WTC11 (cell line): ENCODE results near the gene KIRREL2. TPM values are rescaled to one million over a fixed set of nuclear protein-coding genes. Genes with fewer than 3 reads are reported as not detected.

Experiments used
- ATAC-seq: fragments of 200-7000 bp; cut with Tn5 transposase; 2 replicates; pipeline ENCODE4 v1.10.0; 2021; ENCODE audit warnings: mild to moderate bottlenecking, moderate library complexity
- CTCF ChIA-PET: fragments of 300-600 bp; sonication (Branson Sonifier 250); formaldehyde crosslinking; loops from one replicate; lab custom pipeline; 2021; ENCODE audit warnings: antibody characterized with exemption; lab: Charles Lee
- POLR2A ChIA-PET: fragments of 350-600 bp; sonication (Branson Sonifier 250); formaldehyde crosslinking; loops from one replicate; lab custom pipeline; 2021; ENCODE audit warnings: antibody characterized with exemption; lab: Charles Lee
- DNase-seq: peaks from one replicate; pipeline ENCODE4 v3.0.0; 2021; ENCODE audit warnings: low spot score
- H3K27ac Mint-ChIP-seq: 2 replicates; pipeline ENCODE4 v1.8.0; 2021; ENCODE audit warnings: mixed read lengths
- H3K27me3 Mint-ChIP-seq: 2 replicates; pipeline ENCODE4 v1.8.0; 2021; ENCODE audit warnings: low read depth, mild to moderate bottlenecking, moderate library complexity, mixed read lengths
- H3K36me3 Mint-ChIP-seq: 2 replicates; pipeline ENCODE4 v1.8.0; 2021; ENCODE audit warnings: mixed read lengths
- H3K4me1 Mint-ChIP-seq: 2 replicates; pipeline ENCODE4 v1.8.0; 2022; ENCODE audit warnings: mixed read lengths
- H3K4me3 Mint-ChIP-seq: 2 replicates; pipeline ENCODE4 v1.8.0; 2021; ENCODE audit warnings: mild to moderate bottlenecking, moderate library complexity, mixed read lengths
- H3K9me3 Mint-ChIP-seq: 2 replicates; pipeline ENCODE4 v1.8.0; 2021; ENCODE audit warnings: mixed read lengths
- CBFB ChIP-seq: sonication (generic); formaldehyde crosslinking; IDR thresholded peaks from 2 replicates; pipeline ENCODE4 v1.8.1; 2022; ENCODE audit warnings: mild to moderate bottlenecking, low read depth, missing genetic modification reagents
- E2F4 ChIP-seq: sonication (generic); formaldehyde crosslinking; IDR thresholded peaks from 2 replicates; pipeline ENCODE4 v1.8.1; 2022; ENCODE audit warnings: low read depth, mild to moderate bottlenecking, moderate library complexity, missing genetic modification reagents, borderline replicate concordance
- ELF4 ChIP-seq: sonication (generic); formaldehyde crosslinking; IDR thresholded peaks from 2 replicates; pipeline ENCODE4 v1.8.1; 2022; ENCODE audit warnings: low read depth, mild to moderate bottlenecking, moderate library complexity, missing genetic modification reagents
- FOXP4 ChIP-seq: sonication (generic); formaldehyde crosslinking; IDR thresholded peaks from 2 replicates; pipeline ENCODE4 v1.8.0; 2022; ENCODE audit warnings: mild to moderate bottlenecking, missing genetic modification reagents
- GABPB1 ChIP-seq: sonication (generic); formaldehyde crosslinking; IDR thresholded peaks from 2 replicates; pipeline ENCODE4 v1.8.1; 2023; ENCODE audit warnings: mild to moderate bottlenecking, missing genetic modification reagents
- GRHL2 ChIP-seq: fragments of 250-450 bp; sonication (Bioruptor Pico); IDR thresholded peaks from 2 replicates; pipeline ENCODE4 v1.8.0; 2022; ENCODE audit warnings: mild to moderate bottlenecking, moderate library complexity; ENCODE audit not compliant: insufficient replicate concordance, severe bottlenecking
- IRF1 ChIP-seq: sonication (generic); formaldehyde crosslinking; IDR thresholded peaks from 2 replicates; pipeline ENCODE4 v1.8.0; 2023; ENCODE audit warnings: missing genetic modification reagents
- JUN ChIP-seq: sonication (generic); formaldehyde crosslinking; IDR thresholded peaks from 2 replicates; pipeline ENCODE4 v1.8.0; 2023; ENCODE audit warnings: mild to moderate bottlenecking, missing genetic modification reagents
- KAT7 ChIP-seq: sonication (generic); formaldehyde crosslinking; IDR thresholded peaks from 2 replicates; pipeline ENCODE4 v1.8.1; 2023; ENCODE audit warnings: missing genetic modification reagents, mild to moderate bottlenecking, borderline replicate concordance
- MAX ChIP-seq: sonication (generic); formaldehyde crosslinking; IDR thresholded peaks from 2 replicates; pipeline ENCODE4 v1.8.0; 2022; ENCODE audit warnings: mild to moderate bottlenecking, missing genetic modification reagents
- NFATC4 ChIP-seq: fragments of 250-450 bp; sonication (Bioruptor Pico); IDR thresholded peaks from 2 replicates; pipeline ENCODE4 v1.9.0; 2021; ENCODE audit warnings: mild to moderate bottlenecking
- NFYB ChIP-seq: sonication (generic); formaldehyde crosslinking; conservative IDR thresholded peaks from 2 replicates; pipeline ENCODE4 v1.8.0; 2022; ENCODE audit warnings: low read depth, missing genetic modification reagents
- PRRX2 ChIP-seq: fragments of 250-450 bp; sonication (Bioruptor Pico); IDR thresholded peaks from 2 replicates; pipeline ENCODE4 v1.8.0; 2021; ENCODE audit warnings: mild to moderate bottlenecking
- SMAD3 ChIP-seq: sonication (generic); formaldehyde crosslinking; IDR thresholded peaks from 2 replicates; pipeline ENCODE4 v1.8.0; 2022; ENCODE audit warnings: missing genetic modification reagents, mild to moderate bottlenecking, borderline replicate concordance
- SMAD4 ChIP-seq: sonication (generic); formaldehyde crosslinking; IDR thresholded peaks from 2 replicates; pipeline ENCODE4 v1.8.0; 2022; ENCODE audit warnings: mild to moderate bottlenecking, missing genetic modification reagents
- TEAD4 ChIP-seq: sonication (generic); formaldehyde crosslinking; IDR thresholded peaks from 2 replicates; pipeline ENCODE4 v1.8.0; 2022; ENCODE audit warnings: mild to moderate bottlenecking, missing genetic modification reagents
- ZNF281 ChIP-seq: sonication (generic); formaldehyde crosslinking; IDR thresholded peaks from 2 replicates; pipeline ENCODE4 v1.8.0; 2023; ENCODE audit warnings: mild to moderate bottlenecking, missing genetic modification reagents
- ZNF512 ChIP-seq: sonication (generic); formaldehyde crosslinking; IDR thresholded peaks from 2 replicates; pipeline ENCODE4 v1.8.1; 2022; ENCODE audit warnings: missing genetic modification reagents, borderline replicate concordance
- total RNA-seq: library from RNA; stranded (reverse); gene quantifications from 3 replicates; pipeline ENCODE4 v1.2.3, GENCODE V29; 2021

Gene KIRREL2
- total RNA-seq, 1 experiment from 2014 or later = 4.7 TPM

- Mint-ChIP-seq H3K4me1 (peaks cover 8% of the 10 kb centered on the region), H3K9me3 (no peaks in the 10 kb centered on the region), H3K4me3 (peak overlapping the region; percentile 64; the same call in 1 of the 2 replicates), H3K27me3 (peaks cover 44% of the 10 kb centered on the region), H3K27ac (no peak overlapping the region), H3K36me3 (no peaks in the 10 kb centered on the region)
- DNase-seq = no peak
- POLR2A ChIA-PET = interaction anchor here (0.5 to 1.7 kb wide), 10 partner anchors 10 to 1664 kb away, joined by 3 to 15 read pairs (median 4); partner anchors contain the start of genes APLP1, KIRREL2, NPHS1 and THAP8
- no peak for ATAC-seq
- CTCF ChIA-PET = interaction anchor here (0.6 to 1.8 kb wide), 18 partner anchors 9 to 249 kb away, joined by 3 to 22 read pairs (median 4); partner anchors contain the start of genes APLP1, KIRREL2, LIN37 and PSENEN
- no peak for TF ChIP-seq ZNF512 (CRISPR knock-in tag)
- no peak for TF ChIP-seq E2F4 (CRISPR knock-in tag)
- TF ChIP-seq GRHL2 (CRISPR knock-in tag) = no peak
- no peak for TF ChIP-seq ELF4
- TF ChIP-seq ZNF281 (CRISPR knock-in tag) = no peak
- TF ChIP-seq GABPB1 (CRISPR knock-in tag) = no peak
- no peak for TF ChIP-seq NFATC4 (CRISPR knock-in tag)
- TF ChIP-seq SMAD4 = no peak
- no peak for TF ChIP-seq KAT7 (CRISPR knock-in tag)
- no peak for TF ChIP-seq CBFB (CRISPR knock-in tag)
- no peak for TF ChIP-seq NFYB (CRISPR knock-in tag)
- TF ChIP-seq TEAD4 (CRISPR knock-in tag) = no peak
- TF ChIP-seq PRRX2 (CRISPR knock-in tag) = no peak
- TF ChIP-seq SMAD3 (CRISPR knock-in tag) = no peak
- no peak for TF ChIP-seq MAX (CRISPR knock-in tag)
- no peak for TF ChIP-seq JUN (CRISPR knock-in tag)
- no peak for TF ChIP-seq FOXP4 (CRISPR knock-in tag)
- TF ChIP-seq IRF1 (CRISPR knock-in tag) = no peak
These were observed 22.4 kb downstream of the KIRREL2 start for GRCh38 chr19:35879068-35879467.
